T-helper 1 cell treated with Interleukin-12 subunit alpha and Interleukin-12 subunit beta and Interleukin-4 antibody, amounts not matched to agents 30 μg/mL and 1 μg/mL, for 36 hours (primary cell): ENCODE results near the gene CENPC.

Experiments used
- H3K27ac Mint-ChIP-seq: one replicate; pipeline ENCODE4 v1.8.0; 2021; ENCODE audit warnings: mild to moderate bottlenecking, mixed read lengths
- H3K27me3 Mint-ChIP-seq: one replicate; pipeline ENCODE4 v1.8.0; 2021; ENCODE audit warnings: low read depth, mixed read lengths
- H3K36me3 Mint-ChIP-seq: one replicate; pipeline ENCODE4 v1.8.0; 2021; ENCODE audit warnings: low read depth, mixed read lengths
- H3K4me1 Mint-ChIP-seq: one replicate; pipeline ENCODE4 v1.8.0; 2021; ENCODE audit warnings: low read depth, mixed read lengths
- H3K4me3 Mint-ChIP-seq: one replicate; pipeline ENCODE4 v1.8.0; 2021; ENCODE audit warnings: mild to moderate bottlenecking, moderate library complexity, mixed read lengths
- H3K9me3 Mint-ChIP-seq: one replicate; pipeline ENCODE4 v1.8.0; 2021; ENCODE audit warnings: mixed read lengths

The CENPC gene

DNA sequence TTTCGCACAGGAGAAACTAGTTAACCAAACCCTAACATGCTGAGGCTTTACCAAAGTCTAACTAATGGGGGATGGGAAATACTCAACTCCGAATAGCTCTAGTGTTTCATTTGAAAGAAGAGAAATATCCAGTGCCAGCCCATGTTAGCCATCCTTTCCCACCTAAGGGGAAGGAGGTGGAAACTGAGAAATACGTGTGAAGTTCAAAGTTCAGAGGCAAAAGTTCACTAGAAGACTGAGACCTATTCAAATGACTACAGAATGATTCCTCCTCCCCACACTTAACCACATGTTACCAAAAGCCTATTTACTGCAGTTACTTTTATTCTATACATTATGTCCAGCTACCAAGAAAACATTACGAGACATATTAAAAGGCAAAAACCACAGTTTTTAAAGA lies 106.3 kb downstream of the CENPC start:
- Mint-ChIP-seq H3K4me1 (peaks cover 2% of the 10 kb centered on the region), H3K27me3 (no peaks in the 10 kb centered on the region), H3K36me3 (peaks cover 17% of the 10 kb centered on the region), H3K27ac (no peak overlapping the region), H3K4me3 (no peak overlapping the region), H3K9me3 (peaks cover 15% of the 10 kb centered on the region)

DNA sequence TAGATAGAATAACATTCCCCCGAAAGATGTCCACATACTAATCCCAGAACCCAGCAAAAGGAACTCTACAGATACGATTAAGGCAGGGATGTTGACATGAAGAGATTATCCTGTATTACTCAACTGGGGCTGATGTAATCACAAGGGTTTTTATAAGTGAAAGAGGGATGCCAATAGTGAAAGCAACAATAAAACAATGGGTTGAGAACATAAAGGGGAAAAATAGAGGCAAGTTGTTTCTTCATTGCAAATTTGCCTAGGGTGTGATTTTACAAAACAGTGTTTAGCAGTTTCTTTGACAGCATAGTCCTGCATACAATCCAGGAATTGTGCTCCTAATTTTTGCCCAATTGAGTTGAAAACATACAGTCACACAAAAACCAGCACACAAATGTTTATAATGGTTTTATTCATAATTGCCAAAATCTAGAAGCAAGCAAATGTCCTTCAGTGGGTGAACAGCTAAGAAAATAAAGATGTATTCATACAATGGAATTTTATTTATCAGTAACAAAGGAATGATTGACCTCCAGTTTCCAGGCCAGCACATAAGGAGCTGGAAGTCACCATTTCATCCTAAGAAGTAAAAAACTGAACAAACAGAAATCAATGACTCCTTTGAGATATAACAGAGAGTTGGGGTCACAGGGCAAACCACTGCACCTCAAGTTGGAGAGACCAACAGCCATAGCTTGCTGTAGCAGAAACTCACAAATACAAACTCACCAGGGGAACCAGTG lies 107.2 kb downstream of the CENPC start:
- H3K27me3 Mint-ChIP-seq, result no peaks in the 10 kb centered on the region
- no peak overlapping the region for H3K27ac Mint-ChIP-seq
- H3K36me3 Mint-ChIP-seq, result peaks cover 17% of the 10 kb centered on the region
- peaks cover 2% of the 10 kb centered on the region for H3K4me1 Mint-ChIP-seq
- peaks cover 15% of the 10 kb centered on the region for H3K9me3 Mint-ChIP-seq
- H3K4me3 Mint-ChIP-seq, result no peak overlapping the region

- Mint-ChIP-seq H3K4me1 (peaks cover 2% of the 10 kb centered on the region), H3K36me3 (peaks cover 10% of the 10 kb centered on the region), H3K4me3 (no peak overlapping the region), H3K27me3 (no peaks in the 10 kb centered on the region), H3K27ac (no peak overlapping the region), H3K9me3 (peaks cover 15% of the 10 kb centered on the region)
These were observed 108.6 kb downstream of the CENPC start for GRCh38 chr4:67436742-67437141.

- H3K9me3 Mint-ChIP-seq, result peaks cover 5% of the 10 kb centered on the region
- H3K4me1 Mint-ChIP-seq, result no peaks in the 10 kb centered on the region
- no peak overlapping the region for H3K27ac Mint-ChIP-seq
- no peak overlapping the region for H3K4me3 Mint-ChIP-seq
- peaks cover 4% of the 10 kb centered on the region for H3K36me3 Mint-ChIP-seq
- no peaks in the 10 kb centered on the region for H3K27me3 Mint-ChIP-seq
These were observed 114.3 kb downstream of the CENPC start for GRCh38 chr4:67430989-67431388.

DNA sequence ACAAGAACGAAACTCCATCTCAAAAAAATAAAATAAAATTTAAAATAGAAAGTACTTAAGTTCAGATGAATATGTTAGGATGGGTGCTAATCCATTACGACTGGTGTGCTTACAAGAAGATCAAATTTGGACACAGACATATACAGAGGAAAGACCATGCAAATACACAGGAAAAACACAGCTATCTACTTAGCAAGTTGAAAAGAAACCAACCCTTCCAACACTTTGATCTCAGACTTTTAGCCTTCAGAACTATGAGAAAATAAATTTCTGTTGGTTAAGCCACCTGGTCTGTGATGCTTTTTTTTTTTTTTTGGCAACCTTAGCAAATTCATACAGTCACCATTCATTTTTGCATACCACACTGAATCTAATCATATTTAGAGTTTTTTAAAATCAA lies 116.5 kb downstream of the CENPC start:
- Mint-ChIP-seq H3K9me3 (no peaks in the 10 kb centered on the region), H3K4me3 (no peak overlapping the region), H3K4me1 (no peaks in the 10 kb centered on the region), H3K27ac (no peak overlapping the region), H3K27me3 (no peaks in the 10 kb centered on the region), H3K36me3 (no peaks in the 10 kb centered on the region)
